Liver (tissue), 3 donors: Measurements from ENCODE around the gene PPM1G.

Experiments used
- FOXA1 ChIP-seq: IDR thresholded peaks from 2 replicates; pipeline ENCODE4 v1.6.1; 2016; ENCODE audit warnings: antibody characterized with exemption
- JUND ChIP-seq, 2 donors: IDR thresholded peaks; 2 replicates each; pipeline ENCODE4 v1.6.1; 2016; ENCODE audit warnings: antibody characterized with exemption in 2 of 2
- NR2F2 ChIP-seq: IDR thresholded peaks from 2 replicates; pipeline ENCODE4 v1.6.1; 2016; ENCODE audit warnings: antibody characterized with exemption
- RAD21 ChIP-seq, 2 donors: IDR thresholded peaks; 2 replicates each; pipeline ENCODE4 v1.6.1; 2016; ENCODE audit warnings: antibody characterized with exemption in 2 of 2, mild to moderate bottlenecking in 2 of 2
- RXRA ChIP-seq, 2 donors: IDR thresholded peaks; 2 replicates each; pipeline ENCODE4 v1.6.1; 2017 to 2018; ENCODE audit warnings: antibody characterized with exemption in 2 of 2, mild to moderate bottlenecking in 1 of 2
- SP1 ChIP-seq: IDR thresholded peaks from 2 replicates; pipeline ENCODE4 v1.6.1; 2018; ENCODE audit warnings: antibody characterized with exemption, mild to moderate bottlenecking
- TAF1 ChIP-seq: conservative IDR thresholded peaks from 2 replicates; pipeline ENCODE4 v1.6.1; 2016; ENCODE audit warnings: antibody characterized with exemption, mild to moderate bottlenecking
- YY1 ChIP-seq: IDR thresholded peaks from 2 replicates; pipeline ENCODE4 v1.6.1; 2016; ENCODE audit warnings: antibody characterized with exemption, mild to moderate bottlenecking
- TF ChIP-seq, protein P1 (sequence below): IDR thresholded peaks from 2 replicates; pipeline ENCODE4 v1.6.1; 2016; ENCODE audit warnings: antibody characterized with exemption
- TF ChIP-seq, protein P2 (sequence below): fragments of 150-350 bp; IDR thresholded peaks from 2 replicates; pipeline ENCODE4 v1.5.1; 2017; ENCODE audit warnings: improper control_type of control experiment, low read depth, low read length; ENCODE audit not compliant: missing input control
- TF ChIP-seq, protein P3 (sequence below): IDR thresholded peaks from 2 replicates; pipeline ENCODE4 v1.6.1; 2016; ENCODE audit warnings: antibody characterized with exemption
- TF ChIP-seq, protein P4 (sequence below): IDR thresholded peaks from 2 replicates; pipeline ENCODE4 v1.6.1; 2016; ENCODE audit warnings: antibody characterized with exemption, mild to moderate bottlenecking
- donor health status: healthy.
- donor health status: healthy.

DNA sequence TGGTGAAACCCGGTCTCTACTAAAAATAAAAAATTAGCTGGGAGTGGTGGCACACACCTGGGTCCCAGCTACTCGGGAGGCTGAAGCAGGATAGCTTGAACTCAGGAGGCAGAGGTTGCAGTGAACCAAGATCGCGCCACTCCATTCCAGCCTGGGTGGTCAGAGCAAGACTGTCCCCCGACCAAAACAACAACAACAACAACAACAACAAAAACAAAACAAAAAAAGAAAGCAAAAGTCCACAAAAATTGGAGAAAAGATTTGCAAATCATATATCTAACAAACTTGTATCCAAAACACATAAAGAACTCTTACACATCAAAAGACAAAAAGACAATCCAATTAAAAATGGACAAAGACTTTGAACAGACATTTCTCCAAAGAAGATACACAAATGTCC, 10.4 kb downstream of the PPM1G start:
- TF ChIP-seq NR2F2: no peak
- TF ChIP-seq, protein P1, sequence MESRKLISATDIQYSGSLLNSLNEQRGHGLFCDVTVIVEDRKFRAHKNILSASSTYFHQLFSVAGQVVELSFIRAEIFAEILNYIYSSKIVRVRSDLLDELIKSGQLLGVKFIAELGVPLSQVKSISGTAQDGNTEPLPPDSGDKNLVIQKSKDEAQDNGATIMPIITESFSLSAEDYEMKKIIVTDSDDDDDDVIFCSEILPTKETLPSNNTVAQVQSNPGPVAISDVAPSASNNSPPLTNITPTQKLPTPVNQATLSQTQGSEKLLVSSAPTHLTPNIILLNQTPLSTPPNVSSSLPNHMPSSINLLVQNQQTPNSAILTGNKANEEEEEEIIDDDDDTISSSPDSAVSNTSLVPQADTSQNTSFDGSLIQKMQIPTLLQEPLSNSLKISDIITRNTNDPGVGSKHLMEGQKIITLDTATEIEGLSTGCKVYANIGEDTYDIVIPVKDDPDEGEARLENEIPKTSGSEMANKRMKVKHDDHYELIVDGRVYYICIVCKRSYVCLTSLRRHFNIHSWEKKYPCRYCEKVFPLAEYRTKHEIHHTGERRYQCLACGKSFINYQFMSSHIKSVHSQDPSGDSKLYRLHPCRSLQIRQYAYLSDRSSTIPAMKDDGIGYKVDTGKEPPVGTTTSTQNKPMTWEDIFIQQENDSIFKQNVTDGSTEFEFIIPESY: no peak
- no peak for TF ChIP-seq RXRA (IDR thresholded peaks at IDR 0.05)
- TF ChIP-seq, protein P2, sequence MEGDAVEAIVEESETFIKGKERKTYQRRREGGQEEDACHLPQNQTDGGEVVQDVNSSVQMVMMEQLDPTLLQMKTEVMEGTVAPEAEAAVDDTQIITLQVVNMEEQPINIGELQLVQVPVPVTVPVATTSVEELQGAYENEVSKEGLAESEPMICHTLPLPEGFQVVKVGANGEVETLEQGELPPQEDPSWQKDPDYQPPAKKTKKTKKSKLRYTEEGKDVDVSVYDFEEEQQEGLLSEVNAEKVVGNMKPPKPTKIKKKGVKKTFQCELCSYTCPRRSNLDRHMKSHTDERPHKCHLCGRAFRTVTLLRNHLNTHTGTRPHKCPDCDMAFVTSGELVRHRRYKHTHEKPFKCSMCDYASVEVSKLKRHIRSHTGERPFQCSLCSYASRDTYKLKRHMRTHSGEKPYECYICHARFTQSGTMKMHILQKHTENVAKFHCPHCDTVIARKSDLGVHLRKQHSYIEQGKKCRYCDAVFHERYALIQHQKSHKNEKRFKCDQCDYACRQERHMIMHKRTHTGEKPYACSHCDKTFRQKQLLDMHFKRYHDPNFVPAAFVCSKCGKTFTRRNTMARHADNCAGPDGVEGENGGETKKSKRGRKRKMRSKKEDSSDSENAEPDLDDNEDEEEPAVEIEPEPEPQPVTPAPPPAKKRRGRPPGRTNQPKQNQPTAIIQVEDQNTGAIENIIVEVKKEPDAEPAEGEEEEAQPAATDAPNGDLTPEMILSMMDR: no peak
- TF ChIP-seq SP1: no peak
- TF ChIP-seq JUND (IDR thresholded peaks at IDR 0.05): no peak
- no peak for TF ChIP-seq YY1
- TF ChIP-seq, protein P3, sequence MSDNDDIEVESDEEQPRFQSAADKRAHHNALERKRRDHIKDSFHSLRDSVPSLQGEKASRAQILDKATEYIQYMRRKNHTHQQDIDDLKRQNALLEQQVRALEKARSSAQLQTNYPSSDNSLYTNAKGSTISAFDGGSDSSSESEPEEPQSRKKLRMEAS: no peak
- no peak for TF ChIP-seq FOXA1
- TF ChIP-seq, protein P4, sequence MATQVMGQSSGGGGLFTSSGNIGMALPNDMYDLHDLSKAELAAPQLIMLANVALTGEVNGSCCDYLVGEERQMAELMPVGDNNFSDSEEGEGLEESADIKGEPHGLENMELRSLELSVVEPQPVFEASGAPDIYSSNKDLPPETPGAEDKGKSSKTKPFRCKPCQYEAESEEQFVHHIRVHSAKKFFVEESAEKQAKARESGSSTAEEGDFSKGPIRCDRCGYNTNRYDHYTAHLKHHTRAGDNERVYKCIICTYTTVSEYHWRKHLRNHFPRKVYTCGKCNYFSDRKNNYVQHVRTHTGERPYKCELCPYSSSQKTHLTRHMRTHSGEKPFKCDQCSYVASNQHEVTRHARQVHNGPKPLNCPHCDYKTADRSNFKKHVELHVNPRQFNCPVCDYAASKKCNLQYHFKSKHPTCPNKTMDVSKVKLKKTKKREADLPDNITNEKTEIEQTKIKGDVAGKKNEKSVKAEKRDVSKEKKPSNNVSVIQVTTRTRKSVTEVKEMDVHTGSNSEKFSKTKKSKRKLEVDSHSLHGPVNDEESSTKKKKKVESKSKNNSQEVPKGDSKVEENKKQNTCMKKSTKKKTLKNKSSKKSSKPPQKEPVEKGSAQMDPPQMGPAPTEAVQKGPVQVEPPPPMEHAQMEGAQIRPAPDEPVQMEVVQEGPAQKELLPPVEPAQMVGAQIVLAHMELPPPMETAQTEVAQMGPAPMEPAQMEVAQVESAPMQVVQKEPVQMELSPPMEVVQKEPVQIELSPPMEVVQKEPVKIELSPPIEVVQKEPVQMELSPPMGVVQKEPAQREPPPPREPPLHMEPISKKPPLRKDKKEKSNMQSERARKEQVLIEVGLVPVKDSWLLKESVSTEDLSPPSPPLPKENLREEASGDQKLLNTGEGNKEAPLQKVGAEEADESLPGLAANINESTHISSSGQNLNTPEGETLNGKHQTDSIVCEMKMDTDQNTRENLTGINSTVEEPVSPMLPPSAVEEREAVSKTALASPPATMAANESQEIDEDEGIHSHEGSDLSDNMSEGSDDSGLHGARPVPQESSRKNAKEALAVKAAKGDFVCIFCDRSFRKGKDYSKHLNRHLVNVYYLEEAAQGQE: no peak
- no peak for TF ChIP-seq TAF1
- no peak for TF ChIP-seq RAD21 (IDR thresholded peaks at IDR 0.05)
